Endothelial cell of umbilical vein (primary cell): ENCODE results near the gene COQ8B. TPM values are rescaled to one million over a fixed set of nuclear protein-coding genes. Genes with fewer than 3 reads are reported as not detected.

Source experiments
- BruUV-seq: library from RNA; stranded (reverse); fragments of 400-500 nt; replicated peaks from 2 replicates; lab custom pipeline; 2021; lab: Mats Ljungman, UMichigan
- CTCF ChIA-PET: fragments of 300-600, 350-600 bp; sonication (Branson Sonifier 250); formaldehyde crosslinking; loops from one replicate; lab custom pipeline; 2021; ENCODE audit warnings: antibody characterized with exemption, inconsistent platforms; lab: Charles Lee
- POLR2A ChIA-PET: fragments of 300-600, 350-600 bp; sonication (Branson Sonifier 250); formaldehyde crosslinking; loops from one replicate; lab custom pipeline; 2021; ENCODE audit warnings: antibody characterized with exemption, inconsistent platforms; lab: Charles Lee
- DNase-seq: peaks from one replicate; pipeline ENCODE4 v3.0.0-alpha.2; 2011; ENCODE audit warnings: low read depth, low spot score
- FAIRE-seq: peaks from 2 replicates; lab custom pipeline; 2011; peaks lifted over from hg19 to GRCh38; lab: Jason Lieb, UNC
- H2AFZ ChIP-seq: 2 replicates; pipeline ENCODE4 v1.6.0; 2012; ENCODE audit warnings: low read depth, low read length, control low read depth, inconsistent platforms
- H3K27ac ChIP-seq: 2 replicates; pipeline ENCODE4 v1.5.1; 2011; ENCODE audit warnings: low read depth, mild to moderate bottlenecking, control low read depth, low read length, moderate library complexity; ENCODE audit not compliant: insufficient read depth
- H3K27me3 ChIP-seq, 2 experiments: 2 replicates each; pipeline versions ENCODE4 v1.6.0 to v1.6.1; 2011; ENCODE audit warnings: low read length in 2 of 2, mixed read lengths in 1 of 2; ENCODE audit not compliant: control insufficient read depth in 2 of 2, insufficient read depth in 2 of 2
- H3K36me3 ChIP-seq, 2 experiments: 2 replicates in 1 of 2; 3 replicates in 1 of 2; pipeline ENCODE4 v1.5.1; 2011; ENCODE audit warnings: low read length in 2 of 2, mild to moderate bottlenecking in 1 of 2, moderate library complexity in 1 of 2; ENCODE audit not compliant: control insufficient read depth in 2 of 2, insufficient read depth in 2 of 2; ENCODE audit errors: extremely low read depth in 1 of 2
- H3K4me1 ChIP-seq: 3 replicates; pipeline ENCODE4 v1.5.1; 2011; ENCODE audit warnings: mild to moderate bottlenecking, low read length; ENCODE audit not compliant: control insufficient read depth, insufficient read depth; ENCODE audit errors: extremely low read depth
- H3K4me2 ChIP-seq: 2 replicates; pipeline ENCODE4 v1.6.1; 2011; ENCODE audit warnings: low read length, control low read depth, mixed read lengths; ENCODE audit not compliant: insufficient read depth
- H3K4me3 ChIP-seq, 3 experiments: fragments of 200-600 bp in 1 of 3; sonication (generic), shearing (Covaris generic) in 1 of 3; replicated peaks in 1 of 3; 2 replicates each; pipeline ENCODE4 v1.5.1; 2011 to 2016; ENCODE audit warnings: control low read depth in 3 of 3, low read length in 3 of 3, mild to moderate bottlenecking in 2 of 3, inconsistent platforms in 1 of 3, low read depth in 1 of 3, moderate library complexity in 1 of 3; ENCODE audit not compliant: insufficient read depth in 1 of 3
- H3K79me2 ChIP-seq: 2 replicates; pipeline ENCODE4 v1.6.0; 2012; ENCODE audit warnings: low read length, inconsistent platforms; ENCODE audit not compliant: control insufficient read depth, insufficient read depth
- H3K9ac ChIP-seq: replicated peaks from 2 replicates; pipeline ENCODE3; 2011; ENCODE audit warnings: low read length, control low read depth; ENCODE audit not compliant: insufficient read depth; ENCODE audit errors: extremely low read depth
- H3K9me1 ChIP-seq: replicated peaks from 3 replicates; pipeline ENCODE4 v1.6.0; 2011; ENCODE audit warnings: mild to moderate bottlenecking, low read length; ENCODE audit not compliant: control insufficient read depth, insufficient read depth; ENCODE audit errors: extremely low read depth
- H3K9me3 ChIP-seq: replicated peaks from 2 replicates; pipeline ENCODE4 v1.5.1; 2012; ENCODE audit warnings: low read length, inconsistent platforms; ENCODE audit not compliant: control insufficient read depth, insufficient read depth
- H4K20me1 ChIP-seq: replicated peaks from 2 replicates; pipeline ENCODE3; 2011; ENCODE audit warnings: mild to moderate bottlenecking, low read length; ENCODE audit not compliant: control insufficient read depth, insufficient read depth; ENCODE audit errors: extremely low read depth
- POLR2A ChIP-seq: IDR thresholded peaks from 2 replicates; pipeline ENCODE4 v1.6.1; 2012; ENCODE audit warnings: low read depth, mild to moderate bottlenecking, control low read depth, low read length
- POLR2AphosphoS5 ChIP-seq: IDR thresholded peaks from 2 replicates; pipeline ENCODE4 v1.6.1; 2012; ENCODE audit warnings: low read depth, mild to moderate bottlenecking, control low read depth, low read length, moderate library complexity; ENCODE audit not compliant: insufficient read depth
- dilution Hi-C: fragments of 300-500 bp; cut with MboI; formaldehyde crosslinking; loops from one replicate; pipeline ENCODE4 v1.15.0; 2019; ENCODE audit warnings: low sequenced_read_pairs; ENCODE audit not compliant: extremely low pct_ligation_motif_present
- intact Hi-C: fragments of 100-400 bp; cut with micrococcal nuclease; formaldehyde crosslinking; loops from one replicate; pipeline ENCODE4 v1.10.0; 2022
- polyA plus RNA-seq, 4 experiments: library from polyadenylated mRNA; depleted of rRNA in 3 of 4; stranded (reverse) in 3 of 4; unstranded in 1 of 4; fragments of >200 nt; gene quantifications; 2 replicates each; pipeline versions ENCODE4 v1.2.1 to v1.2.3, GENCODE V29; 2011 to 2012; ENCODE audit warnings: missing spikeins in 1 of 4
- total RNA-seq: library from RNA; stranded (reverse); gene quantifications from 2 replicates; pipeline ENCODE4 v1.2.3, GENCODE V29; 2021
- TF ChIP-seq, protein P1 (sequence below): IDR thresholded peaks from 2 replicates; pipeline ENCODE4 v1.6.1; 2011; ENCODE audit not compliant: insufficient read depth, insufficient read length

The COQ8B gene
- total and polyA plus RNA-seq, 2 donors (not counting 3 experiments of a cell fraction or from before 2014, with no cell fraction given) = 16.2 to 19.2 TPM

GRCh38 chr19:40717880-40718773 is 1.4 kb upstream of the COQ8B start:
- ChIA-PET CTCF (interaction anchor here (1.3 to 2.2 kb wide), 4 partner anchors 55 to 89 kb away, joined by 3 to 13 read pairs (median 6); partner anchors contain the start of gene RAB4B), POLR2A (interaction anchor here (2.2 kb wide), 1 partner anchor 60 kb away, joined by 9 read pairs; the partner anchor contains the start of gene RAB4B)
- H3K9me1 ChIP-seq = no peaks in the 10 kb centered on the region
- BruUV-seq = no TSS peak
- H3K9ac ChIP-seq = peak overlapping the region; percentile 81
- intact Hi-C loops (loop anchor here (1.0 to 2.0 kb wide), 3 partner anchors 32 to 81 kb away; partner anchors contain the start of genes ACTMAP, EGLN2 and RAB4B), dilution Hi-C loops (no loop called here)
- TF ChIP-seq, protein P1, sequence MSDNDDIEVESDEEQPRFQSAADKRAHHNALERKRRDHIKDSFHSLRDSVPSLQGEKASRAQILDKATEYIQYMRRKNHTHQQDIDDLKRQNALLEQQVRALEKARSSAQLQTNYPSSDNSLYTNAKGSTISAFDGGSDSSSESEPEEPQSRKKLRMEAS = no peak
- peak; percentile 13 for TF ChIP-seq POLR2AphosphoS5
- peak; percentile 31 for TF ChIP-seq POLR2A
- H3K36me3 ChIP-seq = no peaks in the 10 kb centered on the region
- H3K4me2 ChIP-seq = peak overlapping the region; percentile 82
- DNase-seq (peak; percentile 18), FAIRE-seq (peak; percentile 86)
- peaks cover 62% of the 10 kb centered on the region for H3K4me1 ChIP-seq
- peaks cover 40% of the 10 kb centered on the region for H3K79me2 ChIP-seq
- no peaks in the 10 kb centered on the region for H3K27me3 ChIP-seq
- H2AFZ ChIP-seq = no peak overlapping the region
- H3K27ac ChIP-seq = peak overlapping the region; percentile 94
- no peaks in the 10 kb centered on the region for H4K20me1 ChIP-seq
- H3K4me3 ChIP-seq = peak overlapping the region; percentile 34 to 78 (median 53)
- no peaks in the 10 kb centered on the region for H3K9me3 ChIP-seq

DNA sequence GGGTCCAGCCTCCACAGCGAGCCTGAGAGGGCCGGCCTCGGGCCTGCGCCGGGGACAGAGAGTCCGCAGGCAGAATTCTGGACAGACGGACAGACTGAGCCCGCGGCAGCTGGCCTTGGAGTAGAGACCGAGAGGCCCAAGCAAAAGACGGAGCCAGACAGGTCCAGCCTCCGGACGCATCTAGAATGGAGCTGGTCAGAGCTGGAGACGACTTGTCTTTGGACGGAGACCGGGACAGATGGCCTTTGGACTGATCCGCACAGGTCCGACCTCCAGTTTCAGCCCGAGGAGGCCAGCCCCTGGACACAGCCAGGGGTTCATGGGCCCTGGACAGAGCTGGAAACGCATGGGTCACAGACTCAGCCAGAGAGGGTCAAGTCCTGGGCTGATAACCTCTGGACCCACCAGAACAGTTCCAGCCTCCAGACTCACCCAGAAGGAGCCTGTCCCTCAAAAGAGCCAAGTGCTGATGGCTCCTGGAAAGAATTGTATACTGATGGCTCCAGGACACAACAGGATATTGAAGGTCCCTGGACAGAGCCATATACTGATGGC is 716 bp upstream of the COQ8B start:
- Histone ChIP-seq H2AFZ (no peak overlapping the region), H3K4me1 (peaks cover 58% of the 10 kb centered on the region), H3K79me2 (peaks cover 39% of the 10 kb centered on the region), H3K9me1 (no peaks in the 10 kb centered on the region), H3K9me3 (no peaks in the 10 kb centered on the region), H4K20me1 (no peaks in the 10 kb centered on the region), H3K36me3 (no peaks in the 10 kb centered on the region), H3K9ac (peak overlapping the region; percentile 81), H3K27me3 (no peaks in the 10 kb centered on the region), H3K4me2 (peak overlapping the region; percentile 82), H3K4me3 (peak overlapping the region; percentile 34 to 78 (median 53)), H3K27ac (peak overlapping the region; percentile 94)
- FAIRE-seq (peak; percentile 48), DNase-seq (no peak)
- ChIA-PET CTCF (interaction anchor here (1.3 to 2.2 kb wide), 4 partner anchors 33 to 90 kb away, joined by 5 to 13 read pairs (median 7); partner anchors contain the start of genes ACTMAP and RAB4B), POLR2A (interaction anchor here (1.4 to 2.2 kb wide), 2 partner anchors 33 to 61 kb away, joined by 5 to 9 read pairs; partner anchors contain the start of genes ACTMAP, RAB4B and SNRPA)
- BruUV-seq = TSS peak; percentile 13
- intact Hi-C loops (loop anchor here (1.0 to 2.0 kb wide), 3 partner anchors 33 to 81 kb away; partner anchors contain the start of genes ACTMAP, EGLN2 and RAB4B), dilution Hi-C loops (no loop called here)
- peak; percentile 45 for TF ChIP-seq POLR2A
- TF ChIP-seq, protein P1 = no peak
